Endodermal cell (in vitro differentiated cells): ENCODE data around the gene ACTL8. TPM values are rescaled to one million over a fixed set of nuclear protein-coding genes. Genes with fewer than 3 reads are reported as not detected.

Source experiments
- DNase-seq: peaks from one replicate; pipeline ENCODE4 v3.0.0-alpha.2; 2017
- H3K27ac ChIP-seq: 2 replicates; pipeline ENCODE4 v1.5.1; 2013; ENCODE audit warnings: mild to moderate bottlenecking, low read depth, low read length, moderate library complexity
- H3K27me3 ChIP-seq: 2 replicates; pipeline ENCODE4 v1.6.1; 2013; ENCODE audit warnings: mild to moderate bottlenecking, low read length, moderate library complexity; ENCODE audit not compliant: insufficient read depth, control insufficient read depth, poor library complexity, severe bottlenecking
- H3K36me3 ChIP-seq: 2 replicates; pipeline ENCODE4 v1.7.0; 2013; ENCODE audit warnings: mild to moderate bottlenecking, low read length, moderate library complexity; ENCODE audit not compliant: control insufficient read depth, insufficient read depth
- H3K4me1 ChIP-seq: one replicate; pipeline ENCODE4 v1.7.0; 2013; ENCODE audit warnings: low read length; ENCODE audit not compliant: control insufficient read depth, insufficient read depth
- H3K4me3 ChIP-seq: 2 replicates; pipeline ENCODE4 v1.5.1; 2013; ENCODE audit warnings: mild to moderate bottlenecking, low read length, moderate library complexity
- H3K9ac ChIP-seq: 2 replicates; pipeline ENCODE4 v1.6.1; 2013; ENCODE audit warnings: mild to moderate bottlenecking, low read length, moderate library complexity; ENCODE audit not compliant: poor library complexity, severe bottlenecking; ENCODE audit errors: extremely low read depth
- H3K9me3 ChIP-seq: 2 replicates; pipeline ENCODE4 v1.6.1; 2013; ENCODE audit warnings: mild to moderate bottlenecking, low read length, moderate library complexity; ENCODE audit not compliant: control insufficient read depth
- H3K27ac Mint-ChIP-seq: 2 replicates; pipeline ENCODE4 v1.8.0; 2020; ENCODE audit warnings: mixed read lengths
- H3K27me3 Mint-ChIP-seq: 2 replicates; pipeline ENCODE4 v1.8.0; 2021; ENCODE audit warnings: mild to moderate bottlenecking, mixed read lengths; ENCODE audit not compliant: insufficient read depth
- H3K36me3 Mint-ChIP-seq: 2 replicates; pipeline ENCODE4 v1.8.0; 2020; ENCODE audit warnings: low read depth, mixed read lengths
- H3K4me1 Mint-ChIP-seq: 2 replicates; pipeline ENCODE4 v1.8.0; 2020; ENCODE audit warnings: mixed read lengths
- H3K4me3 Mint-ChIP-seq: 2 replicates; pipeline ENCODE4 v1.8.0; 2020; ENCODE audit warnings: mild to moderate bottlenecking, moderate library complexity, mixed read lengths
- H3K9me3 Mint-ChIP-seq: 2 replicates; pipeline ENCODE4 v1.8.0; 2020; ENCODE audit warnings: mild to moderate bottlenecking, mixed read lengths
- WGBS, 2 experiments: methylation state at CpG; one replicate each; pipeline versions ENCODE4 v1.1.5 to v1.1.7; 2013; ENCODE audit warnings: missing lambda C conversion rate in 2 of 2, mixed read lengths in 1 of 2; ENCODE audit not compliant: insufficient coverage in 1 of 2, insufficient read length in 1 of 2; 5-methylcytosine and 5-hydroxymethylcytosine counted together
- total RNA-seq, 2 donors: library from RNA; stranded (reverse); fragmentation: NEBNext Ultra II Directional in 1 of 2; extraction: Animal tissue kit (Norgen Biotek cat#: 25700) in 1 of 2; gene quantifications; 2 replicates in 1 of 2; 3 replicates in 1 of 2; pipeline ENCODE4 v1.2.1, GENCODE V29; 2021
- TF ChIP-seq, protein P1 (sequence below): fragments of 200-600 bp; sonication (generic); conservative IDR thresholded peaks from 2 replicates; pipeline ENCODE4 v1.5.0; 2021; ENCODE audit warnings: antibody characterized with exemption, mild to moderate bottlenecking

Gene ACTL8
- total RNA-seq, 2 donors from 2014 or later: not detected

DNA sequence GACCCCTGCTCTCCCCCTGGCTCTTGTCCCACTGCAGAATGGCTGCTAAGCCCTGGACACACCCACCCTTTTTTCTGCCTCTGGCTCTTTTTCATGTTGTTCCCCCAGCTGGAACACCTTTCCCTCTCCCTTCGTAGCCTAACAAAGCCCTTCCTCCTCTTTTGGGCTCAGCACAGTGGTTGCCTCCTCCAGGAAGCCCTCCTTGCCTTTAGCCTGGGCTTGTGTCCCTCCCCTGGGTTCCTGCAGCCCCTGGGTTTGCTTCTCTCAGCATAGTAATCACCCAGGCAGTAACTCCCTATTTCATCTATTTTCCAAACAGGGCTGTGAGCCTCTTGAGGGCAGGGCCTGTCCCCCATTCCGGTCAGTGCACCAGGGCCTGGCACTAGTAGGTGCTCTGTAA lies 19.8 kb upstream of the ACTL8 start:
- Histone ChIP-seq H3K27me3 (peaks cover 5% of the 10 kb centered on the region), H3K27ac (no peak overlapping the region), H3K36me3 (no peaks in the 10 kb centered on the region), H3K4me3 (no peak overlapping the region), H3K9ac (no peak overlapping the region), H3K4me1 (no peaks in the 10 kb centered on the region), H3K9me3 (no peaks in the 10 kb centered on the region)
- Mint-ChIP-seq H3K9me3 (no peaks in the 10 kb centered on the region), H3K27ac (no peak overlapping the region), H3K27me3 (peaks cover 2% of the 10 kb centered on the region), H3K4me1 (no peaks in the 10 kb centered on the region), H3K36me3 (no peaks in the 10 kb centered on the region), H3K4me3 (no peak overlapping the region)
- TF ChIP-seq, protein P1, sequence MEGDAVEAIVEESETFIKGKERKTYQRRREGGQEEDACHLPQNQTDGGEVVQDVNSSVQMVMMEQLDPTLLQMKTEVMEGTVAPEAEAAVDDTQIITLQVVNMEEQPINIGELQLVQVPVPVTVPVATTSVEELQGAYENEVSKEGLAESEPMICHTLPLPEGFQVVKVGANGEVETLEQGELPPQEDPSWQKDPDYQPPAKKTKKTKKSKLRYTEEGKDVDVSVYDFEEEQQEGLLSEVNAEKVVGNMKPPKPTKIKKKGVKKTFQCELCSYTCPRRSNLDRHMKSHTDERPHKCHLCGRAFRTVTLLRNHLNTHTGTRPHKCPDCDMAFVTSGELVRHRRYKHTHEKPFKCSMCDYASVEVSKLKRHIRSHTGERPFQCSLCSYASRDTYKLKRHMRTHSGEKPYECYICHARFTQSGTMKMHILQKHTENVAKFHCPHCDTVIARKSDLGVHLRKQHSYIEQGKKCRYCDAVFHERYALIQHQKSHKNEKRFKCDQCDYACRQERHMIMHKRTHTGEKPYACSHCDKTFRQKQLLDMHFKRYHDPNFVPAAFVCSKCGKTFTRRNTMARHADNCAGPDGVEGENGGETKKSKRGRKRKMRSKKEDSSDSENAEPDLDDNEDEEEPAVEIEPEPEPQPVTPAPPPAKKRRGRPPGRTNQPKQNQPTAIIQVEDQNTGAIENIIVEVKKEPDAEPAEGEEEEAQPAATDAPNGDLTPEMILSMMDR: no peak
- no peak for DNase-seq
- WGBS, 2 experiments: 89 to 92% methylated on average over 2 of the region's 2 CpGs

DNA sequence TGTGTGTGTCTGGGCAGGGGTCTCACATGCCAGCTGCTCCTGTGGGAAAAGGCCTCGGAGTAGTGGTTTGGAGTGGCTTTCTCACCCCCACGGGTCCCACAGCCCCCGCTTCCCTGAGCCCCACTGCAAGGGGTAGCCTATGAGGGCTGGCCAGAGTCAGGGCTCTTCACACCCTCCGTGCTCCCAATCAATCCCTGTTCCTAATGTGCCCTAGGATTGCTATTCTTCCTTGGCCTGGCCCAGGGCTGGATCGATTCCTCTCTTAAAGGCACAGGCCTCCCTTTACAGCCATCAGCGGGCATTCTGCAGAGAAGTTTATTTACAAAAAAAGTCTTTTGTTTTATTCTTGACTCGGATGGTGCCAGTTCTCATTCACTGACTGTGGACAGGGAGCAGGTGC lies 19.3 kb upstream of the ACTL8 start:
- Mint-ChIP-seq H3K27me3 (peaks cover 2% of the 10 kb centered on the region), H3K4me1 (no peaks in the 10 kb centered on the region), H3K27ac (no peak overlapping the region), H3K9me3 (no peaks in the 10 kb centered on the region), H3K4me3 (no peak overlapping the region), H3K36me3 (no peaks in the 10 kb centered on the region)
- Histone ChIP-seq H3K27me3 (peaks cover 1% of the 10 kb centered on the region), H3K9ac (no peak overlapping the region), H3K27ac (no peak overlapping the region), H3K36me3 (no peaks in the 10 kb centered on the region), H3K9me3 (no peaks in the 10 kb centered on the region), H3K4me1 (no peaks in the 10 kb centered on the region), H3K4me3 (no peak overlapping the region)
- TF ChIP-seq, protein P1: no peak
- WGBS, 2 experiments: 67 to 75% methylated on average over 2 to 7 of the region's 7 CpGs
- no peak for DNase-seq

DNA sequence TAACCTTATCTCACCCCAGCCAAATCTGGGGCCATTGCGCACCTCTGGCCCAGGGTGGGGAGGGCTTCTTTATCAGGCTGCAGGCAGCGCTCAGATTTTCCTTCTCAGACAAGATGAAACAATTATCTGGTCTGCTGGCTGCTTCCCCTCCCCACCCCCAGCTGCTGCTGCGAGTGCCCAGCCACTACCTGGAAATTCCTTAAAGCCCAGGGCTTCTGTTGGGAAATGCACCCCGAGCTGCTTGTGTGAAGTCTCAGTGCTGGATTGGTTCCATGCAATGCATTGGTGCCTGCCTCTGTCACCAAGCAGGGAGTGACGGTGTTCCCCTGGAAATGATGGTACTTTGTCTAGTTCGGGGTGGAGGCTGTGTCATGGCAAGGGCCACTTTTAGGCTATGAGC lies 18.5 kb upstream of the ACTL8 start:
- no peaks in the 10 kb centered on the region for H3K36me3 Mint-ChIP-seq
- no peaks in the 10 kb centered on the region for H3K27me3 ChIP-seq
- H3K4me1 ChIP-seq: no peaks in the 10 kb centered on the region
- no peak overlapping the region for H3K4me3 ChIP-seq
- H3K27ac ChIP-seq: no peak overlapping the region
- H3K9ac ChIP-seq: no peak overlapping the region
- H3K9me3 Mint-ChIP-seq: no peaks in the 10 kb centered on the region
- H3K27me3 Mint-ChIP-seq: peaks cover 8% of the 10 kb centered on the region
- no peaks in the 10 kb centered on the region for H3K4me1 Mint-ChIP-seq
- H3K9me3 ChIP-seq: no peaks in the 10 kb centered on the region
- TF ChIP-seq, protein P1: no peak
- peak; percentile 65 for DNase-seq
- WGBS, 2 experiments: 34 to 80% methylated on average over 3 to 6 of the region's 6 CpGs
- no peaks in the 10 kb centered on the region for H3K36me3 ChIP-seq
- H3K4me3 Mint-ChIP-seq: no peak overlapping the region
- no peak overlapping the region for H3K27ac Mint-ChIP-seq
